ENCODE data around the gene PSMB1. TPM values are rescaled to one million over a fixed set of nuclear protein-coding genes. Genes with fewer than 3 reads are reported as not detected.
A peak's percentile ranks its signal among the peaks of the same experiment; 100 is the strongest.

Gene PSMB1
- total RNA-seq, 5 donors from 2014 or later (not counting 1 experiment from before 2014, with no cell fraction given): 85.6 to 106 (median 94.6) TPM

- H3K4me3 ChIP-seq (ENCODE audit: control insufficient read depth in 1 of 2, extremely low read depth in 1 of 2, low read length in 1 of 2): peak within 1 kb of the TSS; percentile 81 to 91
- peaks cover 9 to 14% of the 10 kb centered on the region in 2 experiments for H3K4me1 ChIP-seq (ENCODE audit: control insufficient read depth in 1 of 2, extremely low read depth in 1 of 2, insufficient read depth in 2 of 2, low read length in 2 of 2)
- peaks cover 37 to 41% (median 37%) of the 10 kb centered on the region in 3 donors for H3K4me1 Mint-ChIP-seq
- H3K27ac ChIP-seq (ENCODE audit: low read length): peak within 1 kb of the TSS; percentile 82
- peaks cover 0 to 29% of the 10 kb centered on the region in 2 donors for H3K36me3 ChIP-seq (ENCODE audit: control insufficient read depth in 2 of 2, extremely low read depth in 1 of 2, insufficient read depth in 1 of 2, low read length in 1 of 2)
- under 1% methylated on average over 77 of the region's 81 CpGs for WGBS (ENCODE audit: insufficient coverage)
- ChIA-PET CTCF (interaction anchor here (0.6 to 1.9 kb wide), 7 partner anchors 10 to 794 kb away, joined by 3 to 22 read pairs (median 4); partner anchors contain the start of genes PSMB1 (in 1 of the 2) and TBP (in 1 of the 2)), POLR2A (interaction anchor here (0.5 to 1.7 kb wide), 8 partner anchors 11 to 32 kb away, joined by 3 to 9 read pairs (median 4); partner anchors contain the start of genes PSMB1 (in 2 of the 2) and TBP (in 2 of the 2))
- H3K27ac Mint-ChIP-seq: peak within 1 kb of the TSS; percentile 97 to 98
- no peaks in the 10 kb centered on the region for H3K9me3 Mint-ChIP-seq
- no peaks in the 10 kb centered on the region for H3K9me3 ChIP-seq
- peaks cover 0 to 2% of the 10 kb centered on the region in 2 experiments for H3K27me3 ChIP-seq (replicated peaks in 1 of 2; ENCODE audit: control insufficient read depth in 2 of 2, extremely low read depth in 1 of 2, insufficient read depth in 2 of 2, low read length in 1 of 2)
- peak; percentile 75 to 95 (median 90) for DNase-seq
- H3K36me3 Mint-ChIP-seq: peaks cover 29% of the 10 kb centered on the region
- ATAC-seq (replicated peaks in 1 of 4): peak; percentile 95 to 98 (median 96)
- H3K27me3 Mint-ChIP-seq: no peaks in the 10 kb centered on the region
- H3K4me3 Mint-ChIP-seq: peak within 1 kb of the TSS; percentile 97
Observed at GRCh38 chr6:170584181-170584953, 31.3 kb upstream of the PSMB1 start, which contains the start of gene PDCD2. PDCD2 (minus strand) TSS chr6:170584637; CDS start chr6:170584581, 56 bp downstream.

GRCh38 chr6:170583756-170584180, 30.7 kb upstream of the PSMB1 start:
- H3K36me3 Mint-ChIP-seq: peaks cover 29% of the 10 kb centered on the region
- POLR2A ChIA-PET: interaction anchor here (0.5 to 1.7 kb wide), 11 partner anchors 10 to 1732 kb away, joined by 3 to 9 read pairs (median 4); partner anchors contain the start of genes PSMB1 (in 2 of the 2) and TBP (in 2 of the 2)
- peaks cover 9 to 14% of the 10 kb centered on the region in 2 experiments for H3K4me1 ChIP-seq (ENCODE audit: control insufficient read depth in 1 of 2, extremely low read depth in 1 of 2, insufficient read depth in 2 of 2, low read length in 2 of 2)

GRCh38 chr6:170578909-170579308, 25.8 kb upstream of the PSMB1 start:
- Histone ChIP-seq H3K4me3 (ENCODE audit: control insufficient read depth in 1 of 2, extremely low read depth in 1 of 2, low read length in 1 of 2) (no peak overlapping the region), H3K4me1 (ENCODE audit: control insufficient read depth in 1 of 2, extremely low read depth in 1 of 2, insufficient read depth in 2 of 2, low read length in 2 of 2) (peaks cover 4 to 7% of the 10 kb centered on the region in 2 experiments), H3K36me3 (ENCODE audit: control insufficient read depth in 2 of 2, extremely low read depth in 1 of 2, insufficient read depth in 1 of 2, low read length in 1 of 2) (peaks cover 3 to 72% of the 10 kb centered on the region in 2 donors), H3K27me3 (replicated peaks in 1 of 2; ENCODE audit: control insufficient read depth in 2 of 2, extremely low read depth in 1 of 2, insufficient read depth in 2 of 2, low read length in 1 of 2) (no peaks in the 10 kb centered on the region), H3K27ac (ENCODE audit: low read length) (no peak overlapping the region), H3K9me3 (no peaks in the 10 kb centered on the region)
- ATAC-seq (replicated peaks in 1 of 4) (no peak), DNase-seq (no peak)
- Mint-ChIP-seq H3K4me3 (no peak overlapping the region), H3K4me1 (peaks cover 25 to 42% (median 25%) of the 10 kb centered on the region in 3 donors), H3K36me3 (peaks cover 42% of the 10 kb centered on the region), H3K27ac (no peak overlapping the region), H3K9me3 (no peaks in the 10 kb centered on the region), H3K27me3 (no peaks in the 10 kb centered on the region)
- POLR2A ChIA-PET: no interaction called here
- CTCF ChIA-PET: no interaction called here

More at GRCh38 chr6:170583756-170584180, 30.7 kb upstream of the PSMB1 start:
- peak overlapping the region; percentile 97 for H3K4me3 Mint-ChIP-seq
- no peaks in the 10 kb centered on the region for H3K9me3 Mint-ChIP-seq
- peak overlapping the region; percentile 57 for H3K27ac ChIP-seq (ENCODE audit: low read length)
- H3K36me3 ChIP-seq (ENCODE audit: control insufficient read depth in 2 of 2, extremely low read depth in 1 of 2, insufficient read depth in 1 of 2, low read length in 1 of 2): peaks cover 0 to 35% of the 10 kb centered on the region in 2 donors
- peak overlapping the region; percentile 91 to 92 for H3K27ac Mint-ChIP-seq
- DNase-seq (no peak), ATAC-seq (replicated peaks in 1 of 4) (no peak)
- no peaks in the 10 kb centered on the region for H3K9me3 ChIP-seq
- CTCF ChIA-PET: interaction anchor here (0.6 to 1.9 kb wide), 10 partner anchors 9 to 794 kb away, joined by 3 to 22 read pairs (median 4); partner anchors contain the start of genes PSMB1 (in 1 of the 2) and TBP (in 1 of the 2)
- no peaks in the 10 kb centered on the region for H3K27me3 Mint-ChIP-seq
- peak overlapping the region; percentile 81 to 91 for H3K4me3 ChIP-seq (ENCODE audit: control insufficient read depth in 1 of 2, extremely low read depth in 1 of 2, low read length in 1 of 2)
- H3K4me1 Mint-ChIP-seq: peaks cover 37 to 47% (median 37%) of the 10 kb centered on the region in 3 donors
- WGBS (ENCODE audit: insufficient coverage): 0% methylated on average over 5 of the region's 12 CpGs
- H3K27me3 ChIP-seq (replicated peaks in 1 of 2; ENCODE audit: control insufficient read depth in 2 of 2, extremely low read depth in 1 of 2, insufficient read depth in 2 of 2, low read length in 1 of 2): peaks cover 0 to 2% of the 10 kb centered on the region in 2 experiments

- WGBS (ENCODE audit: insufficient coverage): no CpG with 5 or more reads among the region's 1 CpG
- Mint-ChIP-seq H3K9me3 (no peaks in the 10 kb centered on the region), H3K27me3 (no peaks in the 10 kb centered on the region), H3K4me1 (peaks cover 0 to 13% (median 0%) of the 10 kb centered on the region in 3 donors), H3K27ac (peak overlapping the region; percentile 17 to 64), H3K4me3 (no peak overlapping the region), H3K36me3 (peaks cover 29% of the 10 kb centered on the region)
- H3K36me3 ChIP-seq (ENCODE audit: control insufficient read depth in 2 of 2, extremely low read depth in 1 of 2, insufficient read depth in 1 of 2, low read length in 1 of 2): peaks cover 3 to 75% of the 10 kb centered on the region in 2 donors
- DNase-seq (no peak), ATAC-seq (replicated peaks in 1 of 4) (no peak)
- H3K4me3 ChIP-seq (ENCODE audit: control insufficient read depth in 1 of 2, extremely low read depth in 1 of 2, low read length in 1 of 2): no peak overlapping the region
- POLR2A ChIA-PET: no interaction called here
- H3K4me1 ChIP-seq (ENCODE audit: control insufficient read depth in 1 of 2, extremely low read depth in 1 of 2, insufficient read depth in 2 of 2, low read length in 2 of 2): no peaks in the 10 kb centered on the region
- no peaks in the 10 kb centered on the region for H3K9me3 ChIP-seq
- H3K27ac ChIP-seq (ENCODE audit: low read length): no peak overlapping the region
- no peaks in the 10 kb centered on the region for H3K27me3 ChIP-seq (replicated peaks in 1 of 2; ENCODE audit: control insufficient read depth in 2 of 2, extremely low read depth in 1 of 2, insufficient read depth in 2 of 2, low read length in 1 of 2)
- CTCF ChIA-PET: interaction anchor here (0.7 to 1.1 kb wide), 2 partner anchors 9 to 42 kb away, joined by 4 to 6 read pairs; partner anchors contain the start of gene PDCD2 (in 1 of the 2)
Observed at GRCh38 chr6:170575250-170575649, 22.1 kb upstream of the PSMB1 start.

- DNase-seq (no peak), ATAC-seq (replicated peaks in 1 of 4) (no peak)
- H3K4me1 ChIP-seq (ENCODE audit: control insufficient read depth in 1 of 2, extremely low read depth in 1 of 2, insufficient read depth in 2 of 2, low read length in 2 of 2): no peaks in the 10 kb centered on the region
- ChIA-PET POLR2A (interaction anchor here in 1 of 2 donors (0.7 kb wide), 1 partner anchor 11 kb away, joined by 5 read pairs; the partner anchor contains the start of gene PDCD2), CTCF (interaction anchor here in 1 of 2 donors (1.2 kb wide), 1 partner anchor 11 kb away, joined by 6 read pairs; no protein-coding TSS in a partner anchor)
- no peak overlapping the region for H3K27ac ChIP-seq (ENCODE audit: low read length)
- peaks cover 3 to 67% of the 10 kb centered on the region in 2 donors for H3K36me3 ChIP-seq (ENCODE audit: control insufficient read depth in 2 of 2, extremely low read depth in 1 of 2, insufficient read depth in 1 of 2, low read length in 1 of 2)
- 100% methylated on average over 1 of the region's 2 CpGs for WGBS (ENCODE audit: insufficient coverage)
- Mint-ChIP-seq H3K36me3 (peaks cover 39% of the 10 kb centered on the region), H3K4me1 (no peaks in the 10 kb centered on the region), H3K27me3 (no peaks in the 10 kb centered on the region), H3K9me3 (no peaks in the 10 kb centered on the region), H3K27ac (no peak overlapping the region), H3K4me3 (no peak overlapping the region)
- H3K9me3 ChIP-seq: no peaks in the 10 kb centered on the region
- no peaks in the 10 kb centered on the region for H3K27me3 ChIP-seq (replicated peaks in 1 of 2; ENCODE audit: control insufficient read depth in 2 of 2, extremely low read depth in 1 of 2, insufficient read depth in 2 of 2, low read length in 1 of 2)
- no peak overlapping the region for H3K4me3 ChIP-seq (ENCODE audit: control insufficient read depth in 1 of 2, extremely low read depth in 1 of 2, low read length in 1 of 2)
Observed at GRCh38 chr6:170572704-170573466, 19.8 kb upstream of the PSMB1 start.
